ENCODE data around the gene PGAP2. TPM values are rescaled to one million over a fixed set of nuclear protein-coding genes. Genes with fewer than 3 reads are reported as not detected.
"Not testable (repeated sequence)": the region's sequence is repeated elsewhere in the genome, so short reads cannot be mapped to it uniquely, and the experiment has no call there.

The PGAP2 gene
- total RNA-seq, 1 donor: 15.2 TPM

- no peak for TF ChIP-seq CTCF (IDR thresholded peaks at IDR 0.05; ENCODE audit: insufficient read depth, low read length)
- peak overlapping the region; percentile 80 for H3K4me3 ChIP-seq (ENCODE audit: low read depth, low read length)
- no peak for DNase-seq (ENCODE audit: low read depth)
Observed at GRCh38 chr11:3855808-3856491, 47.6 kb downstream of the PGAP2 start.

- no peak for DNase-seq (ENCODE audit: low read depth)
- no peak for TF ChIP-seq CTCF (IDR thresholded peaks at IDR 0.05; ENCODE audit: insufficient read depth, low read length)
- H3K4me3 ChIP-seq (ENCODE audit: low read depth, low read length): peak overlapping the region; percentile 80
Observed at GRCh38 chr11:3856856-3857553, 48.6 kb downstream of the PGAP2 start.

GRCh38 chr11:3857628-3858027 lies 49.3 kb downstream of the PGAP2 start:
- no peak overlapping the region for H3K4me3 ChIP-seq (ENCODE audit: low read depth, low read length)
- DNase-seq (ENCODE audit: low read depth): no peak
- no peak for TF ChIP-seq CTCF (IDR thresholded peaks at IDR 0.05; ENCODE audit: insufficient read depth, low read length)

- no peak for TF ChIP-seq CTCF (IDR thresholded peaks at IDR 0.05; ENCODE audit: insufficient read depth, low read length)
- no peak overlapping the region for H3K4me3 ChIP-seq (ENCODE audit: low read depth, low read length)
- no peak for DNase-seq (ENCODE audit: low read depth)
Observed at GRCh38 chr11:3859373-3859881, 51.1 kb downstream of the PGAP2 start.

GRCh38 chr11:3860375-3860774 lies 52.0 kb downstream of the PGAP2 start:
- no peak overlapping the region for H3K4me3 ChIP-seq (ENCODE audit: low read depth, low read length)
- DNase-seq (ENCODE audit: low read depth): no peak
- TF ChIP-seq CTCF (IDR thresholded peaks at IDR 0.05; ENCODE audit: insufficient read depth, low read length): no peak

GRCh38 chr11:3860898-3861393 lies 52.6 kb downstream of the PGAP2 start:
- DNase-seq (ENCODE audit: low read depth); H3K4me3 ChIP-seq (ENCODE audit: low read depth, low read length): not testable (repeated sequence)

- no peak for TF ChIP-seq CTCF (IDR thresholded peaks at IDR 0.05; ENCODE audit: insufficient read depth, low read length)
- no peak for DNase-seq (ENCODE audit: low read depth)
- no peak overlapping the region for H3K4me3 ChIP-seq (ENCODE audit: low read depth, low read length)
Observed at GRCh38 chr11:3861683-3862082, 53.3 kb downstream of the PGAP2 start.
